OCI-M2 (cell line): Measurements from ENCODE around the gene HTR3D.
"Not testable (repeated sequence)": the region's sequence is repeated elsewhere in the genome, so short reads cannot be mapped to it uniquely, and the experiment has no call there.

Experiments
- DNase-seq: peaks from one replicate; lab custom pipeline; 2025; ENCODE audit not compliant: unreplicated experiment; lab: John Stamatoyannopoulos, UW

Gene HTR3D

DNA sequence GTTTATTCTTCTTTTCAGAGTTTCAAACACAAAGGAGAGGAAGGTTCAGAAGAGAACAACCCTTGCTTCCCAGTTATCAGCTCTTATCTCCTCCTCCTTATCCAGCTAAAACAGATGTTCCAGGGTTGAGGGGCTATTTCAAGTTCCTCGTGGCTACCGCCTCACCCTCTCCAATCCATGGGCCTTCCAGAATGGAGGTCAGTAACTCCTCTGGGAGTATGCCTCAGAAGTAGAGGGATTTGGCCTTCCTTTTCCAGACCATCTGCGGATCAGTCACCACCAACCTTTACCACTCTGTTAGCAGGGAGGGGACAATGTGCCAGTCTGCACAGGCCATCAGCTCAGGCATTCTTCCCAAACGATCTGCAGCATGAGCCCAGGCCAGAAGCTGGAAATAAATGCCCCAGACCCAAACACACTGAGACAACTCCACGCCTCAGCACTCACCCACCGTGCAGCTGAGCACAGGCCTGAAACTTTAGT lies 36.1 kb downstream of the HTR3D start:
- peak; percentile 8 for DNase-seq

DNA sequence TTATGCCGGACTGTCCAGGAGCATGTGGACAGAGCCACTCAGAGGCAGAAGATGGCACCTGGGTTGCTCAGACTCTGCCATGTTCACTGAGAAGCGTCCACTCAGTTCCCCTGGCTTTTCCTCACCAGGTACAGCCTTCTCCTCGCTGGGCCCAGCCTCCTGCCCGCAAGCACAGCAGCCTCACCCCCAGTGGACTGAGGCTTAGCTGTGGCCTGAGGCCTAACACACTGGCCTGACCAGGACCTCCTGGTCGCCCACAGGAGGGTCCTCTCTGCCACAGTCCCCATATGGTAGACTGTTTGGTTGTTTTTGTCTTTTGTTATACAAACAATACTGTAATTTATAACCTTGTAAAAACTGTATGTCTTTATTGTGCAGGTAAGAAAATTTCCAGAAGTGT lies 36.8 kb downstream of the HTR3D start:
- DNase-seq: no peak

- DNase-seq: not testable (repeated sequence)
These were observed 39.6 kb downstream of the HTR3D start for GRCh38 chr3:184071142-184071541.

- no peak for DNase-seq
These were observed 42.1 kb downstream of the HTR3D start for GRCh38 chr3:184073621-184074020.

- no peak for DNase-seq
These were observed 44.4 kb downstream of the HTR3D start for GRCh38 chr3:184075901-184076300.

- no peak for DNase-seq
These were observed 46.3 kb downstream of the HTR3D start for GRCh38 chr3:184077881-184078280.

DNA sequence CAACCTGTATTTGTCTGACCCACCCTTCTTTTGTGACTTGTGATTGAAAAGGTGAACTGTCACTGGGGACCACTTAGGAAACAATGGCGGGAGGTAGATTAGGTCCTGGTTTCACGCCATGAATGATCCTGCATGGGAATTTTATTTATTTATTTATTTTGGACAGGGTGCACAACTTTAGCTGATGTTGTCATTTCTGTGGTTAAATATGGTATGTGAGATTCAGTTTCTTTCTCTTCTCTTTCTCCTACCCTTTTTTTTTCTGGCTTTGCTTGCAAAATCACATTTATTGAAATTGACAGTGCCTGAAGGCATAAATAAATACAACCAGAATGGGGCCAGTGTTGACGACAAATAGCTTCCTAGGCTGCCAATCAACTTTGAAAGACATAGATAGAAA lies 47.3 kb downstream of the HTR3D start:
- no peak for DNase-seq

GRCh38 chr3:184081116-184081830 lies 49.7 kb downstream of the HTR3D start:
- DNase-seq: no peak

DNA sequence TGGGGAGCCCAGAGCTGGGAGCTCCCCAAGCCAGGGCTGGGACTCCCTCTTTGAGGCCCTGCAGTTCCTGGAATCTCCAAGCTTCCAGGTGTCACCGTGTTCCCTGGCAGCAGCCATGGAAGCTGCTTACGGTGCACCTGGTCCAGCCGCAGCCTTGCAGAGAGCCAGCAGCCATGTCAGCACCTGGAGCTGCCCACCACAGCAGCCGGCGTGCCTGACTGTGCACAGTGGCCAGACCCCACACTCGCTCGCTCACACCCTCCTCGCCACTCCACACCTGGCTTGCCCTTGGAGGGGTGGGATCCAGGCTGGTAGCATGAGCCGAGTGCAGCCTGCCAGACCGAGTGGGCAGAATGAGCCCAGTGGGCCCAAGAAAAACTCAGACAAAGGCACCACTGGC lies 50.5 kb downstream of the HTR3D start:
- DNase-seq: no peak

DNA sequence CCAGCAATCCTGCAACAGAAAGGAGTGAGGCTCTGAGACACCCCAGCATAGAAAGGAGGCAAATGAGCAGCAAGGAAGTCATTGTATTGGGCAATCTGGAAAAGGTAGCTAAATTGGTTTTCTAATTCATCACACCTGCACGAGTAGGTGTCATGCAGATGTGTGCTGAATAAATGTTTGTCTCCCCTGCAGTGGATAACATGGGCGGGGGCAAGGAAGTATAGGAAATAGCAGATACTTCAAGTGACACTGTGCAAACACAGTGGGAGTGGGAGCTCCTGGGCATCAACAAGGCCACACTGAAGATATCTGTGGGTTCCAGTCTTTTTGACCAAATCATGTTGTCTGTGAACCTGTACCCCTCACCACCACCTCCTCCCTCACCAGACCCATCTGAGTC lies 50.9 kb downstream of the HTR3D start:
- DNase-seq: no peak

DNA sequence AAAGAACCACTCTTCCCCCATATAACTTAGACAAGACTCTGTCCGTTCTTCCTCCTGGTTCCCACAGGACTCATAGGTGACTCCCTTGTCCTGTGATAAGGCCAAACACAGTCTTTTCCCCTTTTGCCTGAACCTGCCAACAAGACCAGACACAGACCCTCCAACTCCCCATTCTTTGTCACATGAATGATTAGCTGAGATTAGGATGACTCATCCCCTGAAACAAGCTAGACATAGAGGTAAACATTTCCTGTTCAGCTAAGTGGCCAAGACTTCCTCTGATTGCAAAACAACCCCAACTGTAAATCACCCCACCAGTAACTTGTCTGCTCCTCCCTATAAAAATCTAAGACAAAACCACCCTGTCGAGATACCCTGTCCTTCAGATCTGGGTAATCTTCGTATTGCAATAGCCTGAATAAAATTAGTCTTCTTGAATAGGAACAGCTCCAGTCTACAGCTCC lies 53.9 kb downstream of the HTR3D start:
- DNase-seq: no peak
